Karpas-422 (cell line): ENCODE results near the gene ROCK2. TPM values are rescaled to one million over a fixed set of nuclear protein-coding genes. Genes with fewer than 3 reads are reported as not detected.

Experiments used
- DNase-seq: peaks from one replicate; pipeline ENCODE4 v3.0.0-alpha.2; 2015
- H2AFZ ChIP-seq: fragments of 200-600 bp; sonication (generic); 2 replicates; pipeline ENCODE4 v1.6.1; 2014; ENCODE audit warnings: antibody characterized with exemption, low read length, mixed read lengths
- H3K27ac ChIP-seq: fragments of 200-600 bp; sonication (generic); 2 replicates; pipeline ENCODE4 v1.5.1; 2014; ENCODE audit warnings: mild to moderate bottlenecking, low read length, moderate library complexity
- H3K27me3 ChIP-seq: fragments of 200-600 bp; sonication (generic); 2 replicates; pipeline ENCODE4 v1.6.1; 2014; ENCODE audit warnings: low read length, mixed read lengths
- H3K36me3 ChIP-seq: fragments of 200-600 bp; sonication (generic); 2 replicates; pipeline ENCODE4 v1.6.1; 2014; ENCODE audit warnings: low read length, mixed read lengths; ENCODE audit not compliant: insufficient read depth
- H3K4me1 ChIP-seq: fragments of 200-600 bp; sonication (generic); 2 replicates; pipeline ENCODE4 v1.6.1; 2014; ENCODE audit warnings: mild to moderate bottlenecking, low read length, mixed read lengths
- H3K4me2 ChIP-seq: fragments of 200-600 bp; sonication (generic); 2 replicates; pipeline ENCODE4 v1.6.1; 2014; ENCODE audit warnings: low read length, low read depth, mild to moderate bottlenecking; ENCODE audit not compliant: poor library complexity, severe bottlenecking
- H3K4me3 ChIP-seq: fragments of 200-600 bp; sonication (generic); 2 replicates; pipeline ENCODE4 v1.5.1; 2014; ENCODE audit warnings: mild to moderate bottlenecking, antibody characterized with exemption, low read length, mixed read lengths
- H3K79me2 ChIP-seq: fragments of 200-600 bp; sonication (generic); 2 replicates; pipeline ENCODE4 v1.6.1; 2014; ENCODE audit warnings: mild to moderate bottlenecking, low read length, mixed read lengths
- H3K9ac ChIP-seq: fragments of 200-600 bp; sonication (generic); 2 replicates; pipeline ENCODE4 v1.6.0; 2014; ENCODE audit warnings: low read length
- H3K9me2 ChIP-seq: fragments of 200-600 bp; sonication (generic), shearing (Covaris generic); replicated peaks from 2 replicates; pipeline ENCODE4 v1.6.0; 2014; ENCODE audit warnings: mild to moderate bottlenecking, low read length, moderate library complexity; ENCODE audit not compliant: insufficient read depth
- H3K9me3 ChIP-seq: fragments of 300-700, 200-600 bp; sonication (generic); 2 replicates; pipeline ENCODE4 v1.6.1; 2014; ENCODE audit warnings: low read length, mixed read lengths
- H4K20me1 ChIP-seq: fragments of 200-600 bp; sonication (generic); 2 replicates; pipeline ENCODE4 v1.6.1; 2014; ENCODE audit warnings: mild to moderate bottlenecking, antibody characterized with exemption, low read length, low read depth; ENCODE audit not compliant: insufficient read depth
- total RNA-seq: library from RNA; depleted of rRNA; stranded (reverse); fragments of >200 nt; shearing (Covaris generic); gene quantifications from 2 replicates; pipeline ENCODE4 v1.2.3, GENCODE V29; 2014; ENCODE audit warnings: low replicate concordance

The ROCK2 gene
- total RNA-seq, 1 experiment from 2014 or later, result 14.2 TPM

GRCh38 chr2:11280713-11281112 is 63.7 kb downstream of the ROCK2 start:
- Histone ChIP-seq H3K9ac (no peak overlapping the region), H3K9me2 (no peaks in the 10 kb centered on the region), H3K27ac (no peak overlapping the region), H3K79me2 (no peaks in the 10 kb centered on the region), H3K36me3 (0 out of 2 replicates have a peak, but pooled peaks cover 4% of the 10 kb centered on the region), H3K4me1 (no peaks in the 10 kb centered on the region), H2AFZ (no peak overlapping the region), H3K4me2 (no peak overlapping the region), H4K20me1 (no peaks in the 10 kb centered on the region), H3K4me3 (no peak overlapping the region), H3K9me3 (no peaks in the 10 kb centered on the region), H3K27me3 (no peaks in the 10 kb centered on the region)
- DNase-seq, result no peak

- Histone ChIP-seq H3K9me3 (no peaks in the 10 kb centered on the region), H4K20me1 (no peaks in the 10 kb centered on the region), H3K4me2 (no peak overlapping the region), H3K9me2 (no peaks in the 10 kb centered on the region), H2AFZ (no peak overlapping the region), H3K79me2 (no peaks in the 10 kb centered on the region), H3K4me3 (no peak overlapping the region), H3K27me3 (no peaks in the 10 kb centered on the region), H3K4me1 (no peaks in the 10 kb centered on the region), H3K9ac (no peak overlapping the region), H3K36me3 (0 out of 2 replicates have a peak, but pooled peaks cover 4% of the 10 kb centered on the region), H3K27ac (no peak overlapping the region)
- DNase-seq, result no peak
Observed at GRCh38 chr2:11279398-11279797, 65.0 kb downstream of the ROCK2 start.

GRCh38 chr2:11278219-11278618 is 66.2 kb downstream of the ROCK2 start:
- no peaks in the 10 kb centered on the region for H3K79me2 ChIP-seq
- DNase-seq, result no peak
- H3K4me3 ChIP-seq, result no peak overlapping the region
- no peaks in the 10 kb centered on the region for H4K20me1 ChIP-seq
- H3K9me2 ChIP-seq, result no peaks in the 10 kb centered on the region
- H2AFZ ChIP-seq, result no peak overlapping the region
- no peak overlapping the region for H3K9ac ChIP-seq
- H3K4me2 ChIP-seq, result no peak overlapping the region
- H3K36me3 ChIP-seq, result no peaks in the 10 kb centered on the region
- no peaks in the 10 kb centered on the region for H3K27me3 ChIP-seq
- H3K4me1 ChIP-seq, result no peaks in the 10 kb centered on the region
- no peaks in the 10 kb centered on the region for H3K9me3 ChIP-seq
- H3K27ac ChIP-seq, result no peak overlapping the region

- Histone ChIP-seq H2AFZ (no peak overlapping the region), H3K4me2 (no peak overlapping the region), H3K36me3 (no peaks in the 10 kb centered on the region), H4K20me1 (no peaks in the 10 kb centered on the region), H3K4me1 (no peaks in the 10 kb centered on the region), H3K4me3 (no peak overlapping the region), H3K9me3 (no peaks in the 10 kb centered on the region), H3K27me3 (no peaks in the 10 kb centered on the region), H3K27ac (no peak overlapping the region), H3K9me2 (no peaks in the 10 kb centered on the region), H3K9ac (no peak overlapping the region), H3K79me2 (no peaks in the 10 kb centered on the region)
- no peak for DNase-seq
Observed at GRCh38 chr2:11275910-11276309, 68.5 kb downstream of the ROCK2 start.

- H3K9ac ChIP-seq, result no peak overlapping the region
- H3K79me2 ChIP-seq, result no peaks in the 10 kb centered on the region
- H3K36me3 ChIP-seq, result no peaks in the 10 kb centered on the region
- DNase-seq, result no peak
- H3K4me1 ChIP-seq, result no peaks in the 10 kb centered on the region
- no peak overlapping the region for H3K4me3 ChIP-seq
- H2AFZ ChIP-seq, result no peak overlapping the region
- 0 out of 2 replicates have a peak, but pooled peaks cover 3% of the 10 kb centered on the region for H4K20me1 ChIP-seq
- H3K9me2 ChIP-seq, result no peaks in the 10 kb centered on the region
- H3K27me3 ChIP-seq, result no peaks in the 10 kb centered on the region
- no peak overlapping the region for H3K27ac ChIP-seq
- H3K4me2 ChIP-seq, result no peak overlapping the region
- no peaks in the 10 kb centered on the region for H3K9me3 ChIP-seq
Observed at GRCh38 chr2:11270891-11271290, 73.5 kb downstream of the ROCK2 start.

- H4K20me1 ChIP-seq, result 0 out of 2 replicates have a peak, but pooled peaks cover 3% of the 10 kb centered on the region
- H2AFZ ChIP-seq, result no peak overlapping the region
- no peaks in the 10 kb centered on the region for H3K9me3 ChIP-seq
- H3K27me3 ChIP-seq, result no peaks in the 10 kb centered on the region
- no peak overlapping the region for H3K4me2 ChIP-seq
- no peak overlapping the region for H3K9ac ChIP-seq
- H3K4me1 ChIP-seq, result no peaks in the 10 kb centered on the region
- no peak for DNase-seq
- H3K9me2 ChIP-seq, result no peaks in the 10 kb centered on the region
- H3K4me3 ChIP-seq, result no peak overlapping the region
- H3K79me2 ChIP-seq, result no peaks in the 10 kb centered on the region
- no peaks in the 10 kb centered on the region for H3K36me3 ChIP-seq
- H3K27ac ChIP-seq, result no peak overlapping the region
Observed at GRCh38 chr2:11267931-11268330, 76.5 kb downstream of the ROCK2 start.

- Histone ChIP-seq H3K9me2 (no peaks in the 10 kb centered on the region), H4K20me1 (0 out of 2 replicates have a peak, but pooled peaks cover 5% of the 10 kb centered on the region), H2AFZ (no peak overlapping the region), H3K36me3 (no peaks in the 10 kb centered on the region), H3K27ac (no peak overlapping the region), H3K9ac (no peak overlapping the region), H3K4me2 (no peak overlapping the region), H3K9me3 (no peaks in the 10 kb centered on the region), H3K27me3 (no peaks in the 10 kb centered on the region), H3K79me2 (no peaks in the 10 kb centered on the region), H3K4me1 (no peaks in the 10 kb centered on the region), H3K4me3 (no peak overlapping the region)
- DNase-seq, result no peak
Observed at GRCh38 chr2:11264818-11265217, 79.6 kb downstream of the ROCK2 start.

- Histone ChIP-seq H3K4me2 (no peak overlapping the region), H3K9me2 (no peaks in the 10 kb centered on the region), H4K20me1 (peaks cover 8% of the 10 kb centered on the region; the same call in 1 of the 2 replicates), H3K79me2 (no peaks in the 10 kb centered on the region), H3K27ac (no peak overlapping the region), H3K4me3 (no peak overlapping the region), H3K27me3 (no peaks in the 10 kb centered on the region), H3K36me3 (no peaks in the 10 kb centered on the region), H2AFZ (no peak overlapping the region), H3K9ac (no peak overlapping the region), H3K4me1 (no peaks in the 10 kb centered on the region), H3K9me3 (no peaks in the 10 kb centered on the region)
- no peak for DNase-seq
Observed at GRCh38 chr2:11264007-11264406, 80.4 kb downstream of the ROCK2 start.

GRCh38 chr2:11263177-11263576 is 81.3 kb downstream of the ROCK2 start:
- Histone ChIP-seq H3K27me3 (no peaks in the 10 kb centered on the region), H2AFZ (no peak overlapping the region), H3K36me3 (no peaks in the 10 kb centered on the region), H3K4me1 (no peaks in the 10 kb centered on the region), H3K79me2 (no peaks in the 10 kb centered on the region), H4K20me1 (peaks cover 10% of the 10 kb centered on the region; the same call in 1 of the 2 replicates), H3K4me3 (no peak overlapping the region), H3K9me3 (no peaks in the 10 kb centered on the region), H3K9ac (no peak overlapping the region), H3K4me2 (no peak overlapping the region), H3K27ac (no peak overlapping the region), H3K9me2 (no peaks in the 10 kb centered on the region)
- no peak for DNase-seq
